HepG2 (cell line): Measurements from ENCODE around the gene GART.

ENCODE experiments used
- AKNA ChIP-seq: sonication (generic); formaldehyde crosslinking; IDR thresholded peaks from 2 replicates; pipeline ENCODE4 v1.4.0; 2020; ENCODE audit warnings: missing genetic modification reagents, borderline replicate concordance
- CTCF ChIP-seq: sonication (generic); formaldehyde crosslinking; IDR thresholded peaks from 2 replicates; pipeline ENCODE4 v1.5.0; 2020; ENCODE audit warnings: mild to moderate bottlenecking, missing genetic modification reagents, moderate library complexity
- HNRNPL ChIP-seq: fragments of 200-400 bp; formaldehyde crosslinking; IDR thresholded peaks from 2 replicates; pipeline ENCODE4 v1.6.1; 2017; ENCODE audit warnings: mild to moderate bottlenecking, low read depth, low read length
- KDM4B ChIP-seq: sonication (generic); formaldehyde crosslinking; IDR thresholded peaks from 2 replicates; pipeline ENCODE4 v1.4.0; 2020; ENCODE audit warnings: missing genetic modification reagents
- MAZ ChIP-seq, 2 experiments: sonication (generic) in 1 of 2; formaldehyde crosslinking in 1 of 2; IDR thresholded peaks; 2 replicates each; pipeline versions ENCODE4 v1.5.0 to v1.6.1; 2012 to 2020; ENCODE audit warnings: low read depth in 2 of 2, mild to moderate bottlenecking in 2 of 2, borderline replicate concordance in 1 of 2, improper control_type of control experiment in 1 of 2, low read length in 1 of 2, missing genetic modification reagents in 1 of 2, moderate library complexity in 1 of 2
- NR2F6 ChIP-seq, 2 experiments: IDR thresholded peaks; 2 replicates each; pipeline ENCODE4 v1.6.1; 2016; ENCODE audit warnings: antibody characterized with exemption in 1 of 2, mild to moderate bottlenecking in 1 of 2
- PRDM15 ChIP-seq: sonication (generic); formaldehyde crosslinking; IDR thresholded peaks from 2 replicates; pipeline ENCODE4 v1.4.0; 2020; ENCODE audit warnings: missing genetic modification reagents
- SP1 ChIP-seq, 2 experiments: fragments of 450-650 bp in 1 of 2; sonication (generic) in 1 of 2; formaldehyde crosslinking in 1 of 2; IDR thresholded peaks; 2 replicates each; pipeline versions ENCODE4 v1.4.0 to v1.6.1; 2016 to 2020; ENCODE audit warnings: missing genetic modification reagents in 1 of 2
- ZNF225 ChIP-seq: sonication (generic); formaldehyde crosslinking; IDR thresholded peaks from 2 replicates; pipeline ENCODE4 v1.4.0; 2020; ENCODE audit warnings: mild to moderate bottlenecking, missing genetic modification reagents
- ZNF281 ChIP-seq: sonication (generic); formaldehyde crosslinking; IDR thresholded peaks from 2 replicates; pipeline ENCODE4 v1.4.0; 2020; ENCODE audit warnings: missing genetic modification reagents, borderline replicate concordance
- ZNF496 ChIP-seq: sonication (generic); formaldehyde crosslinking; IDR thresholded peaks from 2 replicates; pipeline ENCODE4 v1.8.1; 2023; ENCODE audit warnings: mild to moderate bottlenecking, moderate library complexity, missing genetic modification reagents; ENCODE audit not compliant: insufficient replicate concordance

- TF ChIP-seq AKNA (CRISPR knock-in tag) (no peak), MAZ (IDR thresholded peaks at IDR 0.05; ENCODE audit: borderline replicate concordance, low read depth, low read length) (no peak), MAZ (CRISPR knock-in tag; IDR thresholded peaks at IDR 0.05; ENCODE audit: low read depth) (no peak), SP1 (IDR thresholded peaks at IDR 0.05) (no peak), SP1 (CRISPR knock-in tag; IDR thresholded peaks at IDR 0.05) (no peak), PRDM15 (CRISPR knock-in tag) (no peak), HNRNPL (no peak), ZNF225 (CRISPR knock-in tag) (no peak), CTCF (no peak), KDM4B (no peak), ZNF281 (CRISPR knock-in tag) (no peak), ZNF496 (CRISPR knock-in tag) (no peak), NR2F6 (IDR thresholded peaks at IDR 0.05) (no peak), NR2F6 (CRISPR knock-in tag; IDR thresholded peaks at IDR 0.05) (no peak)
Observed at GRCh38 chr21:33477066-33477465, 64.9 kb downstream of the GART start.
